A172 (cell line): ENCODE measurements around the gene SYNDIG1. TPM values are rescaled to one million over a fixed set of nuclear protein-coding genes. Genes with fewer than 3 reads are reported as not detected.

ENCODE experiments used
- DNase-seq: peaks from one replicate; pipeline ENCODE4 v3.0.0-alpha.2; 2015; ENCODE audit warnings: low spot score
- total RNA-seq: library from RNA; depleted of rRNA; stranded (reverse); fragments of >200 nt; shearing (Covaris generic); gene quantifications from 2 replicates; pipeline ENCODE4 v1.2.3, GENCODE V29; 2014

Gene SYNDIG1
- total RNA-seq, 1 experiment from 2014 or later = 5.2 TPM

DNA sequence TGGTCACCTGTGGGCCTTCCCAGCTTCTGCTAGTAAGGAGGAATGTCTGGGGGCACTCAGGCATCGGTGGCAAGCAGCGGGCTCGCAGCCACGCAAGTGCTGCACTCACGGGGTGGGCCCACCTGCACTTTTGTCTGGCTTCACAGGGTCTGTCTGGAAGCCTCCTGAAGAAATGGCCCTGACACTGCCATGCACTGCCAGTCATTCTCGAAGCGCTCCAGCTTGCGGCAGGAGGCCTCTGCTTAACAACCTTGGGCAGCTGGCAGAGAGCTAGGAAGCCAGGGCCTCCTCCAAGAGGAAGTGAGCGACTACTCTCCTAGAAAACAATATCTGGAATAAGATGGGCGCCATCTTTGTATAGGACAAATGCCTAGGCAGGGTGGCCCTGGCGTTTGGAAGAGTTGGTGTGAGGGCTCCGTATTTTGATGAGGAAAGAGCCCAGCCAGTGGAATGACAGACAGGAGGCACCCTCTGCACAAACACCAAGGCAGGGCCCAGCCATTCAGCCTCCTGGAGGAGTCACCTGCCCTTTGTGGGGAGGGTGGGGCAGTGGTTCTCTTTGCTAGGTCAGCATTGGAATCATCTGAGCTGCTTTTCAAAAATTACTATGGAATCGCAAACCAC, 113.9 kb downstream of the SYNDIG1 start:
- DNase-seq = no peak

DNA sequence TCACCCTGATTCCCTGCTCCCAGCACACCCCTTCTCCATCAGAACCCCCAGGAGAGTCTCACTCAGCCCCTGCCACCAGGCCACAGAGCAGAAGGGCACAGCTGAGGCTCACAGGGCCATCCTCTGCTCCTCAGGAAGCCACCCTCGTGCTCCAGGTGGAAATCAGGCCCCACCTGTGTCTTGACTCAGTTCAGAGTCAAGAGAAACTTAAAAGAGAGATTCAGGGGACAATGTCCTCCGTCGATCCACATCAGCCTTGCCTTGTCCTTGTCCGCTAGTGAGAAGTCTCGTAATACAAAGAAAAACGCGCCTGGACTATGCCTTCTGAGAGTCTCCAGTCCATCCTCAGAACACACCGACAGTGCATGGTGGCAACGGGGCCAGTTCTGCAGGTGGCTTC, 114.6 kb downstream of the SYNDIG1 start:
- DNase-seq = no peak

DNA sequence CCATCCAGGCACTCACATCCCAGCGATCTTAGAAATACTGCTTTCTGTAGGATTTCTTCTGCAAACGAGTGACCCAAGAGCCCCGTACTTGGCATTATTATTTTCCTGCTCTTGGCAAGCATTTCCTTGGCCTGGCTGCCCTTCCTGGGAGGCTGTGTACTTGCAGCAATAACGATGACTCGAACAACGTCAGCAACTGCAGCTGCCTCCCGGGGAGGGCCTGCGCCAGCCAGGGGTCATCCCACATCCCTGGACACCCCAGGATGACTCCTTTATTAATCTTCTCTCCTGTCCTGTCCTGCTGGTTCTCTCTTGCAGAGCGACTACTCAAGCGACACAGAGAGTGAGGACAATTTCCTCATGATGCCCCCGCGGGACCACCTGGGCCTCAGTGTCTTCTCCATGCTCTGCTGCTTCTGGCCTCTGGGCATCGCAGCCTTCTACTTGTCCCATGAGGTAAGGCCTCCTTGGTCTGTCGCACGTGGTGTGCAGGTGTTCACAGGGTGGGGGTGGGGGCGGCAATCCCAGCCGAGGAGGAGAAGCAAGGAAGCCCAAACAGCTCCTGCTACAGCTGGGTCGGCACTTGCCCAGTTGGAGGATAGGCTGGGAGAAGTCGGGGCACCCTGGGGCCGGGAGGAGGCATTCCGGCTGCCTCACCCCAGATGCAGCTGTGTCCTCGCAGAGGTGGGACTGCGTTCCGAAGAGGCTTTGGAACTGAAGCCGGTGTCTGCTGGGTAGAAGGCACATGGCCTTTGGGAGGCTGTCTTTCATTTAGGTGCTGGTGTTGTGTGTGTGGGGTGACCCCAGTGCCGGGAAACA, 115.3 kb downstream of the SYNDIG1 start:
- peak; percentile 49 for DNase-seq

DNA sequence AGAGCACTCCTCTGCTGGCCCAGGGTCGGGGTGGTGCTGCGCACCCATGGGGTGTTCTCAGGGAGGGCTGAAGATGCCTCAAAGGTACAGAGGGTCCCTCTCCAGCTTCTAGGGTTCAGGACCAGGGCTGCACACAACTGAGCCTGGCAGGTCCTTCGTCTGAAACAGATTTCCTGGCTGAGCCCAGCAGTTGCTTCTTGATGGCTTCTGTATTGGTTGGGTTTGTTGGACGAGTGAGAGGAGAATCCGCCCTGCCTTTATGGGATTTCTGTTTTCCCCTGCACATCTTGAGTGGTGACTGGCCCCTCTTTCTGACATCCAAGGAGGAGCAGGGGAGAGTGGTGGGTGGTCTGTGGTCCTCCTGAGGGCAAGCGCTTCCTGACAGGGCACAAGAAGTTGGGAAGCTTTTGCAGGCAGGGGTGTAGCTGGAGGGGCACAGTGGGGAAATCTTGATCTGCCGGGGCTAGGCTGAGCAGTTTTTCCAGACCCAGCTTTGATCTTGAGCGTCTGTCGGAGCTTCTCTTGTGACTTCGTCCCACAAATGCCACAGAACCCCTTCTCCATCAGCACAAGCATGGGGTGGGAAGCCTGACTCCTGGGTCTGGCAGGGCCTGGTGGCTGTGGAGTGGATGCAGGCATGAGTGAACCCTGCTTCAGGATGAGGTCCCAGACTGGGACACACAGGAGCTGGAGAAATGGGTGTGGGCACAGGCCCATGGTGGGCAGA, 116.5 kb downstream of the SYNDIG1 start:
- DNase-seq = no peak

DNA sequence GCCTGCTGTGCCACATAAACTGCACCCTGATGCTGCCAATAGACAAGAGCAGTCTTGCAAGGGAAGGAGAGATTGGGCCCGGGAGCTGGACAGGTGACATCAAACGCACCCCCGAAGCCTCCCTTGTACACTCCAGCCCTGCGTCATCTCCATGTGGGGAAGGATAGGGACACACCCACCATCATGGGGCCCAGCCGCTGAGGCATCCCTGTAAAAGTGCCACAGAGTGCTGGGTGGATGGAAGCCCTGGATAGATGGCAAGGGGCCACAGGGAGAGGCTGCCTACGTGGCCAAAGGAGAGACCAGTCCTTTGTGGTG, 117.1 kb downstream of the SYNDIG1 start:
- DNase-seq = no peak

DNA sequence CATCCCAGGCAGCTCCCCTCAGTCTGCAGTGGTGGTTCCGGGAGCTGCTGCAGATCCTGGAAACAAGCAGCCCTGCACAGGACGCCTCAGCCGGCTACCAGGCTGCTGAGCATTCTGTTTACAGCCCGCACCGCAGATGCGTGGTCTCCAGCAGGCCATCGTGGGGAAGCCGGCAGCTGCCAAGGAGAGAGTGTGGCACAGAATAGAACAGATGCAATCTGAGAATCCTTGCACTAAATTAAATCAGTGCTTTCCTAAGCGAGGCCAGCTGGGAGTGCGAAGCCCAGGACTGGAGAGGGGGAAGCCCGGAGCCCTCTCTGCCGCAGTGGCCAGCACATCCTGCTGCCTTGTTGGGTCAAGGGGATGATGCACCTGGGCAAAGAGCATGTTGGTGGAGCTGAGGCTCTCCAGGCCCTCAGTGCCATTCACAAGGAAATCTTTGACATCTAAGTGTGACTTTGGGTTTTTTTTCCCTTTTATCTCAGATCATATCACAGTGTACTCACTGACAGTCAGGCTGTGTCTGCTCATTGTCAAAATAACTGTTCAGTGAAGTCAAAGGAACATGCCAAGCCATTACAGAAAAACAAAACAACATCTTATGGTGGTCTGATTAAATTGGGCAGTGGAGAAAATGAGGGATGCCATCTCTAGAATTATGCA, 118.1 kb downstream of the SYNDIG1 start:
- DNase-seq = no peak

DNA sequence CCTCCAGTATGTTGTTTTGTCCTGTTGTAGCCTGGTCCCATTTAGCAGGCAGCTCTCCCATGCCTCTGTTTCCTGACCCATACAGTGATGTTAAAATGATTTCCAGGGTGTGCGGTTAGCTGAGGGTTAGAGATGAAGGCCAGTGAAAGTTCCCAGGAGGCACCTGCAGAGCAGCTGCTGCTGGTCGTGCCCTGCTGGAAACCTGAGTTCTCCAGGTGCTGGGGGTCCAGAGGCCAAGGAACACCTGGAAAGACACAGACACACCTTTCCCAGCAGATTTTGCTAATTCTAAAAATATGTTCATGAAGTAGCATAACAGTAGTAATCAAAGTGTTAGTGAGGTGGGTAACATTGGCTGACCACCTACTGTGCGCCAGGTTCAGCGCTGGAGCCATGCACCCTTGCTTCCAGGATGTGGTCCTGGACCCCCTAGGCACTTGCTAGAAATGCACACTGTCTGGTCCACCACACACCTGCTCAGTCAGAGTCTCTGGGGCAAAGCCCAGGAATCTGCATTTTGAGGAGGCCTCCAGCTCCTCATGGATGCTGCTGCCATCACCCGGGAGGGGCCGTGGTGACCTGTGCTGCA, 118.7 kb downstream of the SYNDIG1 start:
- DNase-seq = no peak

DNA sequence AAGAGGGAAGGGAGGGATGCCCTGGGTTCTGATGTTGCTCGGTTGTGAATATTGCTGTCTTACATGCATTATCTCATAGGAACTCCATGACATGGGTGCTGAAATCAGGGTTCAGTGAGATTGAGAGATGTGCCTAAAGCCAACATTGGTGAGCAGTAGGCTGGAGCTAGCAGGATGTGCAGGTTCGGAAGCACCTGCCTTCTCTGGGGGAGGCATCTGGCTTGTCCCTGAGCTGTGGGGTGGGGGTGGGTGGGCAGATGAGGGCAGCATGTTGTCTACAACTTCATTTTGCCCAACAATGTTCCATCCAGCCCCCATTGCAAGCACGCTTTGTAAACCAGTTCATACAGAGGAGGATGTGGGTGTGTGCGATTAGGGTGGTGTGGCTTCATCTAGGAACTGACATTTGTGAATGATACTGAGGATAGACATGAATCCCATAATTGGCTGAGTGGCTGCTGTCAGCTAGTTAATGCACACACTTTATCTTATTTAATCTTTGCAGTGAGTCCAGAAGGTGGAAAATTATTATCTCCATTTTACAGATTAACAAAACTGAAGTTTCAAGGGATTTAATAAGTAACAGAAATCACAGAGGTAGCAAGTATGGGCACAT, 119.4 kb downstream of the SYNDIG1 start:
- DNase-seq = no peak

DNA sequence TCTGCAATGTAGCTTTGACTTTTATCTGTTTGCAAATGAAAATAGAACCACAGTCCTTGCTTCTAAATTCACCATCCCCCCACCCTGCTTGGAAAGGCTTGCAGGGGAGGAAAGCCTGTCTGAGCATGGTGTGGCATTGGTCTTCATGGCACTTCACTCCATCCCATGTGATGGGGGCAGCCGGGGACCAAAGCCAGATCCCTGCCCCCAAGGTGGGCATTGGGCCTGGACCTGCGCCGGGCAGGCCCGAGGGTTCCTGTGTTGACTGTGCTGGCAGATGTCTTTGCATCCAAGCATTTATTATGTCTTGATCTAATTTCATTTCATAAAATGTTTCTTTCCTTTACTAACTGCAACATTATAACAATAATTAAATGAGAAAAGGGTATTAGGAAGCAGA, 120.0 kb downstream of the SYNDIG1 start:
- DNase-seq = no peak

DNA sequence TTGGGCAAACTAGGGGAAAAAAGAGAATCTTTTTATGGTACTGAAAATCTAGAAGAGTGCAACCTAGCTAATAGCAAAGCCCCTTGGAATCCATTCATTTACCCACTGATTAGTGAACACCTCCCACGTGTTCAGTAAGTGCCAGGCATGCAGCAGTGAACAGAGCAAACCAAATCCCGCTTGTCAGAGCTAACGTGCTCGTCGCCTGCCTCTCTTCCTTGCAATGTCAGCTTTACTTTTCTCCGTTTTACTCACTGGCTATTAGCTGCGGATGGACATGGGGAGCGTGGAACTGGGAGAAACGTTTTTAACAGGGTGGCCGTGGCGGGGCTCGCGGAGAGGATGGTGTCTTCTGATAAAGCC, 120.4 kb downstream of the SYNDIG1 start:
- no peak for DNase-seq

DNA sequence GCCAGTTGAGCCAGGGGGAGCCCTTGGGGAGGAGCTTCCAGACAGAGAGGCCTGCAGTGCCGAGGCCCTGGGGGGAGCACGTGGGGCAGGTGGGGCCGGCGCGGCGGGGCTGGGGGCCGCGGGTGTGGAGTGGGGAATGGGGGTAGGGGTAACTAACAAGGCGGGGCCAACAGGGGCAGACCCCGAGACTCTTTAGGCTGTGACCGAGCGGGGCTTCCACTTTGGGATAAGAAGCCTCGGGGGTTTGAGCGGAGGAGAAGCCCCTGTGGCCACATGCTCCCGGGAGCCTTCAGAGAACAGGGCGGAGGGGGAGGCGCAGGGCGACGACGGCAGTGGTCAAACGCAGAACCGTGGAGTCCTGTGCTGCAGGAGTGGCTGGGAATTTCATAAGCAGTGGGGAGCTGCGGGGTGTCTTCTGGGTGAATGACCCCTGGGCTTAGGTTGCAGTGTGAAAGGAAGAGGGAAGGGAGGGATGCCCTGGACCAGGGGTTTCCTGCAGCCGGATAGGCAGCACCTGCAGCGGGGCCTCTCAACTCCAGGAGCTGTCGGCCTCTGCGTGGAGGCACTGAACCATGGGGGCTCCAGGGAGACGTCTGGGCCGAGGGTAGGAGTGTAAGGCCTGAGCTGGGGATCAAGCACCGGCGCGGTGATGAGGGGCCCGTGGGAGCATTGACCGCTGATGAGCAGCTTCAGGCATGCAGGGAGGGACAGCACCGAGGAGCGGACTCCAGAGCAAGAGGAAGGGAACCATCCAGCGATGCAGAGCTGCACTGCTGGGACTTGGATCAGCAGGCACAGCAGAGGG, 121.0 kb downstream of the SYNDIG1 start:
- no peak for DNase-seq

DNA sequence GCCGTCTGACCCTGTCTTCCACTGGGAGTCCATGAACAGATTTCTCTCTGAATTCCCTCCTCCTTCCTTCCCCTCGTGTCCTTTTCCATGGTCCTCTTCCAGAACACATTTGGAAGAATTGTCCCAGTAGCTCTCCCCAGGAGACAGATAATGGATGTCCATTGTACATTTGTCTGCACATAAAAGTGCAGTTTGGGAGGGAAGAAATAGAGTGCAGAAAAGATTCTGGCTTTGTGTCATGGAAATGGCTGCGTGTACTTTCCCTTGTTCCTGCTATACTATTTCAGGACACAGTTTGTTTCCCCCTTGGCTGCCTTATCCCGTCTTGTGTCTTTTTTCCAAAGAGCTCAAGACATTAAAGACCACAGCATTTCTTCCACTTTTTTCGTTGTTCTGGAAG, 127.6 kb downstream of the SYNDIG1 start:
- no peak for DNase-seq

DNA sequence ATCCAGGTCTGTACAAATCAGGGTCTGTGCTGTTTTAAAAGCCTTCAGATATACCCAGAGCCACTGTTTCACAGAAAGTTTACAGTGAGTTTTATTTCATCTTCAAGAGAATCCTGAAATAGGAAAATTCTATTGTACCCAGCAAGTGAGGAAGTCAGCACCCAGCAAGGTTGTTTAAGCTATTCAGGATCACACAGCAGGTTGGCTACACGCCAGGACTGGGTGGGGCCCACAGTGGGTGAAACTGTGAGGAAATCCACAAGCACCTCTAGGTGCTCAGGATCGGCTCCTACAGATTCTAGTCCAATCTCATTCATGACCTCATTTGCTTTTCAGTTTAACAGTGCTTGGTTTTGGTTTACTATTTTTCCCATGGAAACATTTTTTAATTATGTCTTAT, 128.9 kb downstream of the SYNDIG1 start:
- no peak for DNase-seq

DNA sequence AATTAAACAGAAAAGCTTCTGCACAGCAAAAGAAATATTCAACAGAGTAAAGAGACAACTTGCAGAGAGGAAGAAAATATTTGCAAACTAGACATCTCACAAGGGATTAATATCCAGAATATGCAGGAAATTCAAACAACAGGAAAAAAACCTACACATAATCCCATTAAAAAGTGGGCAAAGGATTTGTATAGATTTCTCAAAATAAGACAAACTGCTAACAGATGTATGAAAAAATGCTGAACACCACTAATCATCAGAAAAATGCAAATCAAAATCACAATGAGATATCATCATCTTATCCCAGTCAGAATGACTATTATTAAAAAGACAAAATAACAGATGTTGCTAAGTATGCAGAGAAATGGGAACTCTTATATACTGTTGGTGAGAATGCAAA, 129.6 kb downstream of the SYNDIG1 start:
- DNase-seq = no peak

DNA sequence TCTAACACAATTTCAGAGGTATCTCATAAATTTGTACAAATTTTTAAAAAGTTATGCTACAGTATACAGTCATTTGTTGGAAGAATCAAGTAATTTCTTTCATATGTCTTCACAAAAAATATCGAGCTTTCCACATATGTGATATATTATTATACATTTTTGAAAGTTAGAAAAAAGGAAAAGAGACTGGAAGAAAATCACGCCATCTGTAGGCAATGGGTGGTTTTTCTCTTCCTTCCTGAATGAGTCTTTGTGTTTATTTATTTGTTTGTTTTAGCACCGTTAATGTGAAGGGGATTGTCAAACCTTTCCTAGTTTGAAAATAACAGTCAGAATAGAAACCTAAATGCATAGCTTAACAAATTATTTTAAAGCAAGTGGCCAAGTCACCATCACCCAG, 130.6 kb downstream of the SYNDIG1 start:
- DNase-seq = no peak

DNA sequence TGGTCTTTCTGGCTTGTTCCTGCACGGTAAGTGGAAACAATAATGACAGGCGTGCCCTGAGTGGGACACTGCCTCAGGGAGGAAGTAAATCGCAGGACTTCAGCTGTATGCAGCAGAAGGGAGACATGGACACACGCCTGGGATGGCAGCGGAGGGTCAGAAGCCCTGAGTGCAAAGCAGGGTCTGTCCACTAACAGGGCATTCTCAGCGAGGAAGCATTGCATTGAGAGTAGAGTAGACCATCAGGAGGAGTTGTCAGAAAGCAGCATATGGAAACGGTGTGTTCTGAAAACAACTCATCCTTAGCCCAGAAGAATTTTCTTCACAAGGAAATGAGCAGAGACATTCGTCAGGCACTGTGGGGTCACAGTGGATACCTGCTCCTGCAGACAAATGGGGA, 134.0 kb downstream of the SYNDIG1 start:
- no peak for DNase-seq

DNA sequence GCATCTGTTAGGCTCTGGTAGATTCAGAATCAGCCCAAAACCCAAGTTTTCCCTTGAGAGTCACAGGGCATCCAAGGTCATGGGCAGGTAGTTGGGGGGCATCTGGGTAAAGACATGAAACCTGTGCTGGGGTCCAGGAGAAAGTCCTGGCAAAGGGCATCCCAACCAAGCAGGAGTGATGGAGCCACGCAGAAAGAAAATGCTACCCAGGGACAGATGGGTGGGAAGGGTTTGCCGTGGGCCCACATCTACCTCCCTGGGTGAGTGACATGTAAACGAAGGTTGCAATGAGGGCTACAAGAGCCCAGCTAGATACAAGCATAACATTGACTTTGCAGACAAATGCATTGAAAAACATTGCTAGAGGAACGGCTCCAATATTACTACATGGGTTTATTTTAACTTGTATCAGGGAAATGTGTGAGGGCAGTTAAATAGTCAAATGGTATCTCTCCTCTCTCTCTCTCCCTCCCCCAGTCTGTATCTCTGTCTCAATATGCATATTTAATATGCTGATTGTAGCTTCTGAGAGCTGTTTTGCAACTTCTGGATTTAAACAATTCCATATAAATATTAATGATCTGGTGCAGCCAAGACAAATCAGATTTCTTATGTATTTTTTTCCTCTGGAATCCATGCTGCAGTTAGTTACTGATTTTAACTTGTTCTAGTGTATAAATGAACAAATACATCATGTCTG, 135.7 kb downstream of the SYNDIG1 start:
- DNase-seq = no peak

DNA sequence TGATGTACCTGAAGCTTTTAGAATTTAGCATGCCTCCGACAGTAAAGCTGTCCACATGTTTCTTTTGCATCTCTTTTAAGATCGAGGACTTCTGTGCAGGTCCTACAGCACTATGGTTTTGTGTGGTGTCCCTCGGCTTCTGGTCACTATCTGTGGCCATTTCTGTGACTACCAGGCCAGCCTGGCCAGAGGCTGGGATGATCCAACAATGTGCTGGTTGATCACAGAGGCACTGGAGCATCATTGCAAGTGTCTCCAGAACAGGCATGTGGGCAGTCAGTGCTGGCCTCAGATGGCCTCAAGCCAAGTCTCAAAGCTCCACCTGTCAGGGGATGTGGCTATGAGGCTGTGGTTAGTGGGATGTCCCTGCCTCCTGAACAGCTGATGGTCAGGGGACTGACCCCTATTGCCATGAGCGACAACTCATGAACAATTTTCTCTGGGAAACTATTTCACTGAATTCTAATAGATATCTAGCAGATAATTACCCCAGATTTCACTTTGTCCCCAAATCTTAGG, 136.6 kb downstream of the SYNDIG1 start:
- DNase-seq = no peak

DNA sequence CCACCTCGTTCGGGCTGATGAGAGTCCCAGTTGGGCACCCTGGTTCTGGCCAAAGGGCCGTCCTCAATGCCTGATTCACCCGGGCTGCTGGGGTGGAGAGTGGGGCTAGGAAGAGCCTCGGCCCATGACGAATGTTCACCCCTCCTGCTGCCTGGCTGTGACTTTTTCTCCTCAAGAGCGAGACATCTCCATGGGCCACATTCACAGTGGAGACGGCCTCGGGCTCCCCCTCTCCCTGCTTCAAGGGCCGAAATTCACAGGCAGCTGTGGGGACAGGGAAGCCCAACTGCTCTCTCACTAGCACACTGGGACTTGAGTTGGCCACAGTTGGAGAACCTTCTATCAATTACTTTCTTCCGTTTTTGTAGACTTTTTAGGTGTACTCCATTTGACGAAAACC, 138.0 kb downstream of the SYNDIG1 start:
- no peak for DNase-seq
